NCI-H2196 (cell line): ENCODE measurements around the gene PRTFDC1.
"Not testable (repeated sequence)": the region's sequence is repeated elsewhere in the genome, so short reads cannot be mapped to it uniquely, and the experiment has no call there.

Experiments
- DNase-seq: peaks from one replicate; lab custom pipeline; 2025; ENCODE audit not compliant: unreplicated experiment; lab: John Stamatoyannopoulos, UW

PRTFDC1 gene

GRCh38 chr10:24952143-24952706, at the start of gene PRTFDC1:
TSS of gene PRTFDC1 (minus strand) at chr10:24952606. CDS start at chr10:24952575, 31 bp downstream.
- DNase-seq, result peak; percentile 10

- DNase-seq, result no peak
Measured at GRCh38 chr10:24998044-24998443, 45.6 kb upstream of the PRTFDC1 start.

GRCh38 chr10:24995072-24995471, 42.7 kb upstream of the PRTFDC1 start:
- no peak for DNase-seq

- DNase-seq, result no peak
Measured at GRCh38 chr10:24993237-24993958, 41.0 kb upstream of the PRTFDC1 start.

GRCh38 chr10:24992512-24993133, 40.2 kb upstream of the PRTFDC1 start:
- no peak for DNase-seq

GRCh38 chr10:24991298-24991697, 38.9 kb upstream of the PRTFDC1 start:
- DNase-seq, result no peak

GRCh38 chr10:24989867-24990266, 37.5 kb upstream of the PRTFDC1 start:
- DNase-seq, result no peak

- DNase-seq, result no peak
Measured at GRCh38 chr10:24988831-24989640, 36.6 kb upstream of the PRTFDC1 start.

GRCh38 chr10:24984906-24985305, 32.5 kb upstream of the PRTFDC1 start:
- DNase-seq, result no peak

- DNase-seq, result no peak
Measured at GRCh38 chr10:24983946-24984345, 31.5 kb upstream of the PRTFDC1 start.

GRCh38 chr10:24983130-24983529, 30.7 kb upstream of the PRTFDC1 start:
- DNase-seq, result no peak

GRCh38 chr10:24982319-24983112, 30.1 kb upstream of the PRTFDC1 start:
- DNase-seq, result no peak

- no peak for DNase-seq
Measured at GRCh38 chr10:24981161-24981710, 28.8 kb upstream of the PRTFDC1 start.

- no peak for DNase-seq
Measured at GRCh38 chr10:24979685-24980084, 27.3 kb upstream of the PRTFDC1 start.

- no peak for DNase-seq
Measured at GRCh38 chr10:24974976-24975375, 22.6 kb upstream of the PRTFDC1 start.

- DNase-seq, result no peak
Measured at GRCh38 chr10:24973163-24973562, 20.8 kb upstream of the PRTFDC1 start.

- no peak for DNase-seq
Measured at GRCh38 chr10:24971374-24971773, 19.0 kb upstream of the PRTFDC1 start.

GRCh38 chr10:24969841-24970281, 17.5 kb upstream of the PRTFDC1 start:
- DNase-seq, result no peak

- not testable (repeated sequence) for DNase-seq
Measured at GRCh38 chr10:24968951-24969350, 16.5 kb upstream of the PRTFDC1 start.

GRCh38 chr10:24968349-24968748, 15.9 kb upstream of the PRTFDC1 start:
- no peak for DNase-seq
